HG02642 (cell line): ENCODE measurements around the gene CLCN2.

Experiments used
- ATAC-seq: cut with Tn5 transposase; IDR thresholded peaks from one replicate; pipeline ENCODE4 v1.9.1; 2021; ENCODE audit warnings: mild to moderate bottlenecking; ENCODE audit not compliant: unreplicated experiment, poor library complexity

CLCN2 gene

DNA sequence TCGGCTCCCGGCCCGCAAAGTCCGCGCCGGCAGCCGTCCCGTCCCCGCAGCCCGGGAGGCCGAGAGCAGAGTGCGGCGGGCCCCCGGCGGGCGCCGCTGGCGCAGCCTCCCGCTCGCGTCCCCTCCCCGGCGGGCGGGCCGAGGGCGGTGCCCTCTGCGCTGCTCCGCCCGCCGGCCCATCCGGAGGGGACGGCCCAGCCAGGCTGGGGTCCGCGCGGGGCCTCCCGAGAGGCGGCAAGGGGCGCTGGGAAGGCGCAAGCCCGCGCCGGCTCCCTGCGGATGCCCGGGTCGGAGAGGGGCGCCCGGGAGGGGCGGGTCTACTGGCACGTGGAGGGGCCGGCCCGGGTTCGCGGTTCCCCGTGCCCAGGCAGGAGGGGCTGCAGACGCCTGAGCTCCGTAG lies at the start of gene CLCN2, which contains the start of gene POLR2H:
TSS of gene CLCN2 (minus strand) at position 74 of the 400 bp plus-strand sequence. CDS start 126 bp downstream, outside the sequence.
TSS of gene POLR2H (plus strand) at position 179 of the 400 bp plus-strand sequence. CDS start 1,783 bp downstream, outside the sequence.
- ATAC-seq = peak; percentile 41

GRCh38 chr3:184409946-184410500 lies 48.6 kb upstream of the CLCN2 start:
- ATAC-seq = no peak

DNA sequence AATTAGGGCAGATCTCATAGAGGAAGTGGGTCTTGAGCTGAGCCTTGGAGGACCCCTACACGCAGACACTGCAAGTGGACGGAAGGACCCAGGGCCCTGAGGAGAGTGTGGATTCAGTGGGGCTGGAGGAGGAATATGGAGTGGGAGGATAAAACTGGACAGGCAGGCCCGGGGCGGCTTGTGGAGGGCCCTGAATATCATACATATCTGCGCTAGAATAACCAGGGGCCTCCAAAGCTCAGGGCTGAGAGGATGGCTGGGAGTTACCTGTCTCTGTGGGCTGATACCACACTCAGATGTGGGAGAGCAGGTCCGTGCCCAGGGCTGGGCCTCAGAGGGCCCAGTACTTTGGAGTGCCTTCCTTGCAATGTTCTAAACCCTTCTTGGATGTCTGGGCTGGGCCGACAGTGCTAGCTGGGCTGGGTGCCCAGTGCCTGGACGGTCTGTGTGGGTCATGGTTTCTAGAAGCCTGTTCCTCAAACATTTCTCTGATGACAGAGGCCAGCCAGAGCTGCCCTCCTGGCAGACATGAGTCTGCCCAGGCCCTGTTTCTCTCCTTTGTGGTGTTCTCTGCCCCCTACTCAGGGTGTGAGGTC lies 48.0 kb upstream of the CLCN2 start:
- ATAC-seq = no peak

DNA sequence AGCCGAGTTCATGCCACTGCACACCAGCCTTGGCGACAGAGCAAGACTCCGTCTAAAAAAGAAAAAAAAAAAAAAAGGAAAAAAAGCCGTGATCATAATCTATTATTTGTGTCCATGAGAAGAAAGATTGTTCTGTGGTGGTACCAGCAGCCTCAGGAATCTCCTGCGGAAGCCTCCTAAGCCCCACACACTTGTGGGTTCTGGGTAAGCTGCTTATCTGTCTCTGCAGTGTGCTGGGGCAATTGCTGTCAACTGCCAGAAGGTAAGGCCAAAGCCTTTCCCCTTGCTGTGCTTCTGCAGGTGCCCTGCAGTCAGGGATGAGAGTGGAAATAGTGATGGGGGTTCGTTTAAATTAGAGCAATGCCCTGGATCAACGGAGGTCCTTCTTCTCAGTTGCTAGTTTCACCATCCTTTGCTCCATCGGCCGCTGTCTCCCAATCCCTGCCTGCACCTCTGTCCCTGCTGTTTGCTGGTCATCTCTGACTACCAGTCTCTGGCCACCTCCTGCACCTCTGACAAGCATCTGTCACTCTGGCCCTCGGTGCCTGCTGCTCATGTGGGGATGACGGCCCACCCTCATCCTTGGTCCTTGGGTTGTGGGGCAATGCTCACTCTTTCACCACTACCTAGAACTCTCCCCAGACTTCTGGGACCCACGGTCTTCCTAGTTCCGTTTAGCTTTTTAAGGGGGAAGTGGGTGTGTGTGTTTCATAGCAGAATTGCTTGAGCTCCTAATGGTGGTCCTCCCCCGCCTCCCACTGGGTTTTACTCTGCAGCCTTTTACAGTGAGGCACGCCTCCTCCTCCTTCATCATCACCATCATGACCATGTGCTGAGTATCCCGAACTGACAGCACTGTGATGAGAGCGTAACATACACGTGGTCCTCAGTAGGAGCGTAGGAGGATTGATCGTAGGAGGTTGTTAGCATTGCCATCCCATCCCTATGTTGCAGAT lies 43.9 kb upstream of the CLCN2 start:
- ATAC-seq = no peak

GRCh38 chr3:184399410-184399809 lies 38.0 kb upstream of the CLCN2 start:
- ATAC-seq = no peak

DNA sequence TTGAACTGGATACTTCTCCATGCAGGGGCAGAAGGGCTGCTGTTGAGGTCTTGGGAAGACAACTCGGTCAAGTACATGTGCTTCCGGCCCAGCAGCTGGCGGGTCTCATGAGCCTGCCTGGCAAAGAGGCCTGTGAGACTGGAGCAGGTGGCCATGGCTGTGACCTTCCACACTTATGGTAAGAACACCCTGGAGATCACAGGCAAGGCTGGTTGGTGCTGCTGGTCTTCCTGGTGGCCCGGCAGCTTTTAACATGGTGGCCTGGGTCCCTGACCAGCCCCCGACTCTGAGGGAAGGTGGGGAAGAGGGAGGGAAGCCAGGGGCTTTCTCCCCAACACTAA lies 33.9 kb upstream of the CLCN2 start:
- ATAC-seq = no peak

GRCh38 chr3:184391266-184391665 lies 29.9 kb upstream of the CLCN2 start:
- ATAC-seq = no peak

GRCh38 chr3:184389935-184390528 lies 28.6 kb upstream of the CLCN2 start:
- no peak for ATAC-seq

- ATAC-seq = no peak
Measured at GRCh38 chr3:184389384-184389783, 28.0 kb upstream of the CLCN2 start.

DNA sequence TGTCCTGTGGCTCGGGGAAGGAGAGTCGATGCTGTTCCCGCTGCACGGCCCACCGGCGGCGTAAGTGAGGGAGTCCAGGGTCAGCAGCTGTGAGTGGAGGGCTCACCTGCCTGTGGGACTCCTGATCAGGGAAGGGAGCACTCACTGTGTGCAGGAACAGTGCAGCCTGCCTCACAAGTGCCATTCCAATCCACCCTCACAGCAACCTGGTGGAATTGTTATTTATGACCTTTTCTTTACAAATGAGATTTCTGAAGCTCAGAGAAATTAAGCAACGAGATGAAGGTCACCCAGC lies 27.5 kb upstream of the CLCN2 start:
- no peak for ATAC-seq

- no peak for ATAC-seq
Measured at GRCh38 chr3:184388164-184388935, 26.9 kb upstream of the CLCN2 start.

- ATAC-seq = no peak
Measured at GRCh38 chr3:184387174-184387714, 25.8 kb upstream of the CLCN2 start.

GRCh38 chr3:184386047-184386806 lies 24.8 kb upstream of the CLCN2 start:
- ATAC-seq = no peak

DNA sequence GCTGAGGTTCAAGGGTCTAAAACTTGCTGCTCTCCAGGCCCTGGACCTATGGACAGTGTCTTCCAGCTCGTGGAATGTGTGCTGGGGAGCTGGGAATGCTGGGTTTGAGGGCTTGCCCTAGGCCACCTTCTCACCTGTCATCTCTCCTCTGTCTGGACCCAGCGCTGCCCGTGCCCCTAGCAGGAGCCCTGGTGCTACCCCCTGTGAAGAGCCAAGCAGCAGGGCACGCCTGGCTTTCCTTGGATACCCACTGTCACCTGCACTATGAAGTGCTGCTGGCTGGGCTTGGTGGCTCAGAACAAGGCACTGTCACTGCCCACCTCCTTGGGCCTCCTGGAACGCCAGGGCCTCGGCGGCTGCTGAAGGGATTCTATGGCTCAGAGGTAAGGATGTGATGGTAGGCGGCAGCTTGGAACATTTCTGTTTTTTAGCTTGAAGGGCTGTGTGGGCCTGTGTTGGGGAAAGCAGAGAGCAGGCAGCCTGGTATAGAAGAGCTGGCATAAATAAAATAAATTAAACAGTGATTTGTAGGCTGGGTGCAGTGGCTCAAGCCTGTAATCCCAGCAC lies 23.5 kb upstream of the CLCN2 start:
- no peak for ATAC-seq

DNA sequence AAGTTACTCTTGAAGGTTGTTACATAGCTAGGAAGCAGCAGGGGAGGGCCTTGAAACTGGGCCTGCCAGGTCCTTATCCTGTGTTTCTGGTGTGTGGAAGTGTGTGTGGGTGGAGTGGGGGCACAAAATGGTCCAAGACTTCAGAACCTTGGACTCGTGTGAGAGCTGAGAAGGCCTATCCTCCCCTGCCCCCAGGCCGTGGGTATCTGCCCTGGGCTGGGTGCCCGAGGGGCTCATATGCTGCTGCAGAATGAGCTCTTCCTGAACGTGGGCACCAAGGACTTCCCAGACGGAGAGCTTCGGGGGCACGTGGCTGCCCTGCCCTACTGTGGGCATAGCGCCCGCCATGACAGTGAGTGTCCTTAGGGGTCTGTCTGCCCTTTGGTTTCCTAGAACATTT lies 22.9 kb upstream of the CLCN2 start:
- no peak for ATAC-seq

DNA sequence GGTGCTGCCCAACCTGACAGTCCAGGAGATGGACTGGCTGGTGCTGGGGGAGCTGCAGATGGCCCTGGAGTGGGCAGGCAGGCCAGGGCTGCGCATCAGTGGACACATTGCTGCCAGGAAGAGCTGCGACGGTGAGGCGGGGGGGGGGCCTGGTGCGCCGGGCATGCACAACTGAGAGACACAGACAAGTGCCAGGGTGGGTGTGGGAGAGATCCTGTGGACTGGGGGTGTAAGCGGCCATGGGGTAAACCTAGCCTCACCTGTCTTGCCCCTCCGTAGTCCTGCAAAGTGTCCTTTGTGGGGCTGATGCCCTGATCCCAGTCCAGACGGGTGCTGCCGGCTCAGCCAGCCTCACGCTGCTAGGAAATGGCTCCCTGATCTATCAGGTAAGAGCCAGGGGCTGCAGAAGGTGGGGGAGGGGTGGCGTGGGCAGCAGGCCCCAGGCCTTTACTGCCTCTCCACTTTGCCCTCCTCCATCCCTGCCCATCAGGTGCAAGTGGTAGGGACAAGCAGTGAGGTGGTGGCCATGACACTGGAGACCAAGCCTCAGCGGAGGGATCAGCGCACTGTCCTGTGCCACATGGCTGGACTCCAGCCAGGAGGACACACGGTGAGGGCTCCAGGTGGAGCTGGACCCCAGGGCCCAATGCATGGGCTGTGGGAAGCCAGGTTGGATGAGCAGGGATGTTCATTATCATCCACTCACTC lies 21.8 kb upstream of the CLCN2 start:
- ATAC-seq = no peak

- no peak for ATAC-seq
Measured at GRCh38 chr3:184382326-184383032, 21.1 kb upstream of the CLCN2 start.
